WTC11 (cell line): ENCODE measurements around the gene PANX3. TPM values are rescaled to one million over a fixed set of nuclear protein-coding genes. Genes with fewer than 3 reads are reported as not detected.
A peak's percentile ranks its signal among the peaks of the same experiment; 100 is the strongest.

Experiments
- ATAC-seq: fragments of 200-7000 bp; cut with Tn5 transposase; 2 replicates; pipeline ENCODE4 v1.10.0; 2021; ENCODE audit warnings: mild to moderate bottlenecking, moderate library complexity
- CTCF ChIA-PET: fragments of 300-600 bp; sonication (Branson Sonifier 250); formaldehyde crosslinking; loops from one replicate; lab custom pipeline; 2021; ENCODE audit warnings: antibody characterized with exemption; lab: Charles Lee
- POLR2A ChIA-PET: fragments of 350-600 bp; sonication (Branson Sonifier 250); formaldehyde crosslinking; loops from one replicate; lab custom pipeline; 2021; ENCODE audit warnings: antibody characterized with exemption; lab: Charles Lee
- DNase-seq: peaks from one replicate; pipeline ENCODE4 v3.0.0; 2021; ENCODE audit warnings: low spot score
- H3K27ac Mint-ChIP-seq: 2 replicates; pipeline ENCODE4 v1.8.0; 2021; ENCODE audit warnings: mixed read lengths
- H3K27me3 Mint-ChIP-seq: 2 replicates; pipeline ENCODE4 v1.8.0; 2021; ENCODE audit warnings: low read depth, mild to moderate bottlenecking, moderate library complexity, mixed read lengths
- H3K36me3 Mint-ChIP-seq: 2 replicates; pipeline ENCODE4 v1.8.0; 2021; ENCODE audit warnings: mixed read lengths
- H3K4me1 Mint-ChIP-seq: 2 replicates; pipeline ENCODE4 v1.8.0; 2022; ENCODE audit warnings: mixed read lengths
- H3K4me3 Mint-ChIP-seq: 2 replicates; pipeline ENCODE4 v1.8.0; 2021; ENCODE audit warnings: mild to moderate bottlenecking, moderate library complexity, mixed read lengths
- H3K9me3 Mint-ChIP-seq: 2 replicates; pipeline ENCODE4 v1.8.0; 2021; ENCODE audit warnings: mixed read lengths
- AR ChIP-seq: fragments of 250-450 bp; sonication (Bioruptor Pico); IDR thresholded peaks from 2 replicates; pipeline ENCODE4 v1.9.0; 2021; ENCODE audit warnings: mild to moderate bottlenecking
- ATF2 ChIP-seq: sonication (generic); formaldehyde crosslinking; IDR thresholded peaks from 2 replicates; pipeline ENCODE4 v1.8.1; 2022; ENCODE audit warnings: low read depth, missing genetic modification reagents, borderline replicate concordance
- ATF3 ChIP-seq: sonication (generic); formaldehyde crosslinking; conservative IDR thresholded peaks from 2 replicates; pipeline ENCODE4 v1.8.1; 2022; ENCODE audit warnings: mild to moderate bottlenecking, missing genetic modification reagents
- CTCF ChIP-seq: fragments of 200-600 bp; IDR thresholded peaks from 2 replicates; pipeline ENCODE4 v1.8.0; 2022; ENCODE audit warnings: antibody characterized with exemption
- ETV6 ChIP-seq: sonication (generic); formaldehyde crosslinking; IDR thresholded peaks from 2 replicates; pipeline ENCODE4 v1.8.1; 2022; ENCODE audit warnings: mild to moderate bottlenecking, missing genetic modification reagents
- FOXP4 ChIP-seq: sonication (generic); formaldehyde crosslinking; IDR thresholded peaks from 2 replicates; pipeline ENCODE4 v1.8.0; 2022; ENCODE audit warnings: mild to moderate bottlenecking, missing genetic modification reagents
- JUN ChIP-seq: sonication (generic); formaldehyde crosslinking; IDR thresholded peaks from 2 replicates; pipeline ENCODE4 v1.8.0; 2023; ENCODE audit warnings: mild to moderate bottlenecking, missing genetic modification reagents
- KAT7 ChIP-seq: sonication (generic); formaldehyde crosslinking; IDR thresholded peaks from 2 replicates; pipeline ENCODE4 v1.8.1; 2023; ENCODE audit warnings: missing genetic modification reagents, mild to moderate bottlenecking, borderline replicate concordance
- MXD4 ChIP-seq: fragments of 250-450 bp; sonication (Bioruptor Pico); IDR thresholded peaks from 2 replicates; pipeline ENCODE4 v1.8.0; 2021; ENCODE audit warnings: mild to moderate bottlenecking, moderate library complexity, borderline replicate concordance
- MYBL2 ChIP-seq: sonication (generic); formaldehyde crosslinking; IDR thresholded peaks from 2 replicates; pipeline ENCODE4 v1.8.1; 2023; ENCODE audit warnings: mild to moderate bottlenecking, moderate library complexity, missing genetic modification reagents
- PRDM15 ChIP-seq: sonication (generic); formaldehyde crosslinking; IDR thresholded peaks from 2 replicates; pipeline ENCODE4 v1.8.0; 2022; ENCODE audit warnings: missing genetic modification reagents
- RELA ChIP-seq: sonication (generic); formaldehyde crosslinking; IDR thresholded peaks from 2 replicates; pipeline ENCODE4 v1.8.1; 2022; ENCODE audit warnings: missing genetic modification reagents, mild to moderate bottlenecking, borderline replicate concordance
- RORB ChIP-seq: fragments of 250-450 bp; sonication (Bioruptor Pico); IDR thresholded peaks from 2 replicates; pipeline ENCODE4 v1.9.0; 2021; ENCODE audit warnings: mild to moderate bottlenecking
- SMAD3 ChIP-seq: sonication (generic); formaldehyde crosslinking; IDR thresholded peaks from 2 replicates; pipeline ENCODE4 v1.8.0; 2022; ENCODE audit warnings: missing genetic modification reagents, mild to moderate bottlenecking, borderline replicate concordance
- TEAD1 ChIP-seq: sonication (generic); formaldehyde crosslinking; IDR thresholded peaks from 2 replicates; pipeline ENCODE4 v1.8.0; 2022; ENCODE audit warnings: mild to moderate bottlenecking, missing genetic modification reagents
- TP53 ChIP-seq: sonication (generic); formaldehyde crosslinking; IDR thresholded peaks from 2 replicates; pipeline ENCODE4 v1.8.1; 2023; ENCODE audit warnings: mild to moderate bottlenecking, missing genetic modification reagents
- ZNF423 ChIP-seq: fragments of 250-450 bp; sonication (Bioruptor Pico); IDR thresholded peaks from 2 replicates; pipeline ENCODE4 v2.1.2; 2022; ENCODE audit warnings: mild to moderate bottlenecking, moderate library complexity
- total RNA-seq: library from RNA; stranded (reverse); gene quantifications from 3 replicates; pipeline ENCODE4 v1.2.3, GENCODE V29; 2021

The PANX3 gene
- total RNA-seq, 1 experiment from 2014 or later, result not detected

- TF ChIP-seq CTCF (no peak), RORB (no peak), TP53 (CRISPR knock-in tag) (no peak), ZNF423 (CRISPR knock-in tag) (no peak), MYBL2 (CRISPR knock-in tag) (no peak), PRDM15 (CRISPR knock-in tag) (no peak)
These were observed 27.4 kb upstream of the PANX3 start (continued) for GRCh38 chr11:124583781-124584180.

- TF ChIP-seq ETV6 (CRISPR knock-in tag), result no peak
- TF ChIP-seq JUN (CRISPR knock-in tag), result no peak
- TF ChIP-seq ATF3 (CRISPR knock-in tag), result no peak
- no peak for TF ChIP-seq FOXP4 (CRISPR knock-in tag)
- TF ChIP-seq, all 79 proteins: peak for 0
- no peaks in the 10 kb centered on the region for H3K27me3 Mint-ChIP-seq
- no peak overlapping the region for H3K27ac Mint-ChIP-seq
- H3K4me3 Mint-ChIP-seq, result no peak overlapping the region
- no peaks in the 10 kb centered on the region for H3K9me3 Mint-ChIP-seq
- POLR2A ChIA-PET, result no interaction called here
- no peaks in the 10 kb centered on the region for H3K36me3 Mint-ChIP-seq
- CTCF ChIA-PET, result interaction anchor here (0.7 to 2.7 kb wide), 12 partner anchors 9 to 515 kb away, joined by 3 to 20 read pairs (median 3); no protein-coding TSS in a partner anchor
- H3K4me1 Mint-ChIP-seq, result peaks cover 7% of the 10 kb centered on the region
- DNase-seq (no peak), ATAC-seq (peak; percentile 67)
These were observed 26.4 kb upstream of the PANX3 start for GRCh38 chr11:124584681-124585372.

- Mint-ChIP-seq H3K27me3 (no peaks in the 10 kb centered on the region), H3K4me1 (peaks cover 7% of the 10 kb centered on the region), H3K36me3 (no peaks in the 10 kb centered on the region), H3K4me3 (no peak overlapping the region), H3K9me3 (no peaks in the 10 kb centered on the region), H3K27ac (no peak overlapping the region)
- CTCF ChIA-PET, result interaction anchor here (0.6 to 1.9 kb wide), 7 partner anchors 15 to 184 kb away, joined by 3 to 8 read pairs (median 3); no protein-coding TSS in a partner anchor
- DNase-seq (peak; percentile 59), ATAC-seq (peak; percentile 65)
- POLR2A ChIA-PET, result no interaction called here
- peak; percentile 41 for TF ChIP-seq CTCF
- no peak for TF ChIP-seq SMAD3 (CRISPR knock-in tag)
- no peak for TF ChIP-seq MXD4 (CRISPR knock-in tag)
- TF ChIP-seq RELA (CRISPR knock-in tag), result no peak
- no peak for TF ChIP-seq ATF2 (CRISPR knock-in tag)
- no peak for TF ChIP-seq KAT7 (CRISPR knock-in tag)
- no peak for TF ChIP-seq AR (CRISPR knock-in tag)
- TF ChIP-seq TEAD1 (CRISPR knock-in tag), result no peak
- no peak for TF ChIP-seq ETV6 (CRISPR knock-in tag)
These were observed 24.9 kb upstream of the PANX3 start for GRCh38 chr11:124586238-124586860.
